Cerebellar nuclear complex (tissue), 1 donor: Measurements from ENCODE around the gene DCK.
A peak's percentile ranks its signal among the peaks of the same experiment; 100 is the strongest.

Experiments used
- DNase-seq, 2 experiments: peaks; one replicate each; lab custom pipeline; 2025; lab: John Stamatoyannopoulos, UW

DCK gene

DNA sequence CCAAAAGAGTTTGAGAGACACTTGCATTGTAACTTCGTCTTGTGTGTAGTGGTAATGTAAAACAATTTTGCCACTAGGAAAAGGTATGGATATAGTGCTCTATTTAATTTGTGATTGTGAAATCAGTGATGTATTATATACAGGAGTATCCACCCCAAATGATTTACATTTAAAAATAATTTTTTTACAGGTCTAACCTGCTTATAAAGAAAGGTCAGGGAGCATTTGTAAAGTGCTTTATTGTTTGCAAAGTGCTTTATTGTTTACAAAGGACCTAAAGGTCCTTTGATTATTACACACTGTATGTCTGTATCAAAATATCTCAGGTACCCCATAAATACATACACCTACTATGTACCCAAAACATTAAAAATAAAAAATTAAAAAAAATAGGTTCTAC is 70.3 kb downstream of the DCK start:
- no peak for DNase-seq

- DNase-seq = peak in 1 of 2 experiments; percentile 46
These were observed 71.1 kb downstream of the DCK start for GRCh38 chr4:71064521-71064920.

- no peak for DNase-seq
These were observed 72.6 kb downstream of the DCK start for GRCh38 chr4:71065991-71066510.

DNA sequence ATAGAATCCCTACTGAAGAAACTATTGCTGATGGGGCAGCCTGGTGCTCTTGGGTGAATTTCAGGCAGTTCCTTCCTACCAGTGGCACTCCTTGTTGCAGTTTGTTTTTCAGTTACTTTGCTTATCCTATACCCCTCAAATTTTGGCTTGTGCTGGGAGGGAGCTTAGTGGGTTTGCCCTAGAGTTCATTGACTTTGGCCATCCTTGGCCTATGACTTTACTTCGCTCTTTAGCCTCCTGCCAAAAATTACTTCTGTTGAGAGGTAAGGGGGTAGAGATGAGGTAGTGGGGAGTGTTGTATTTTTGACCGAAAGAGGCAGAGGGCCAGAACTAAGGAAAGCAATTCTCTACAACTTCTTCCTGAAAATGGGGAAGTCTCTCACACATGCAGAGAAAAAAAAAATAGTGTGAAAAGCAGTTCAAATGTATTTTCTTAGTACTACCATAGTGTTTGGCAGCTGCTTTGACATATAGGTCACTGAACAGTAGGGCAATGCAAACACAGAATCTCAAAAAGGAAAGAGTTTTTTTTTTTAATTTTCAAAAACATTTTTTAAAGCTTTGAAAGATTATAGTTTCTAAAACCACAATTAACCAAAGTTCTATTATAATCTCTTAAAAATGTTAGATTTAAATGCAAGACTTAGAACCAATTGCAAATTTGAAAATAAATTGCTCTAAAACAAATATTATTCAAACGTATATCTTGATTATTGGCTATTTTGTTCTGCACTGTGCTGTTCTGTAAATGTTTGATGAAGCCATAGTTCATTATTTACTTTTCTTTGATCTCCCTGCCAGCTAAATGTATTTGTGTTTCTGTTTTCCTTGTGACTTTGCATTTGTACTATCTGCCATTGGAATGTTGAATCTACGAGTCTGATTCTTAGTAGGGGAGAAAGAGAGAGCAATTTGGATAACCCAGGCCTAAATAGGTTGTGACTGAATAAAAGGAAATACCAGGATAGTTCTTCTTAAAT is 73.6 kb downstream of the DCK start:
- no peak for DNase-seq

GRCh38 chr4:71069063-71069462 is 75.6 kb downstream of the DCK start:
- no peak for DNase-seq

DNA sequence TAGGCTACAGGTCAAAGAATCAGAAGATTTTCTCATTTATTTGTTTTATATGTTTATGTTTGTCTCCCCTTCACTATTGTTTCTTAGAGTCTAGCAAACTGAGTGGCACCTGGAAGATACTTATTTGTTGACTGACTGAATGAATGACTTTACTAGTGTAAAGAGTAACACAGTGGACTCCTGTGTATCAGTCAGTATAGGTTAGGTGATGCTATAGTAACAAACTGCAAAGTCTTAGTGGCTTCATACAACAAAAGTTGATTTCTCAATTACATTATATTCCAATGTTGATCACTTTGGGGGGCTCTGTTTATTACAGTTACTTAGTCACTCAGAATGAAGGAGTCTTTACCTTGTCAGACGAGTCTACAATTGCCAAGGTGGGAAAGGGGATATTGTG is 76.6 kb downstream of the DCK start:
- DNase-seq = no peak

DNA sequence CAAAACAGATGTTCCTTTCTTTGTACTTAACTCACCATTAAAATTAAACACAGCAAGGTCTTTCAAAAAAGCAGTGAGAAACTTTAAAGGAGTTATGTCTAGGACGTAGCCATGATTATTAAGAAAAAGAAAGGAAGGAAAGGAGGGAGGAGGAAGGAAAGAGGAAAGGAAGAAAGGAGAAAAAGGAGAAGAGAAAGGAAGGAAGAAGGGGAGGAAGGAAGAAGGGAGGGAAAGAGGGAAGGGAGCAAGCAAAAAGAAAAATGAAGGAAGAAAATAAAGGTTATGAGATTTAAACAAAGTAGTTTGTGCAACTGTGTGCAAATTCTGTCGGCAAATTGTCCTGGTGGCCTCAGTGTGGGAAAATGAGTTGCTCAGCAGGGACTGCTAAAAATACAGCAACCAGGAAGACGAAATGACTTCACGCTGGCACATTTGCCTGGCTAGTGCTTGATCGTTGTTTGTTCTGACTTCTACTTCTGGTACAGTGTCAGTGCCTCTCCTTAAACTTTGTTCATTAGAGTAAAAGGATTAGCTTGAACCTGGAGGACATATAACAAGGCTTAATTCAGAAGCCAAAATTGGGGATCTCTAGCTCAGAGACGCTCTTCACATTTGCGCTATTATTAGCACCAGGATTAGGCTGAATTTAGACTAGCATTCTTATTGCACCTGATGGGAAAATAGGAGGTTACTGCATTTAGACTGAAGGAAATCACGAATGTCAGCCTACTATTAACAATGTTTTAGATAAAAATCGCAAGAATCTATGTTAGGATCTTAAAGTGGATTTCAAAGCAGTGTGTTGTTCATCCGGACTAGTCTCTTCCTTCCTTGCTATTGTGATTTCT is 81.2 kb downstream of the DCK start:
- peak; percentile 23 to 74 for DNase-seq
